ENCODE results near the gene NECAB2. TPM values are rescaled to one million over a fixed set of nuclear protein-coding genes. Genes with fewer than 3 reads are reported as not detected.

NECAB2 gene
- total RNA-seq, 4 donors from 2014 or later: not detected

GRCh38 chr16:83926726-83927397 lies 41.2 kb upstream of the NECAB2 start:
- no peak for TF ChIP-seq CTCF (IDR thresholded peaks at IDR 0.05; ENCODE audit: low read depth)

- no peak for TF ChIP-seq CTCF (IDR thresholded peaks at IDR 0.05; ENCODE audit: low read depth)
These were observed 39.5 kb upstream of the NECAB2 start for GRCh38 chr16:83928341-83929055.

- TF ChIP-seq CTCF (IDR thresholded peaks at IDR 0.05; ENCODE audit: low read depth): no peak
These were observed 38.1 kb upstream of the NECAB2 start for GRCh38 chr16:83929811-83930555.

- TF ChIP-seq CTCF (IDR thresholded peaks at IDR 0.05; ENCODE audit: low read depth): no peak
These were observed 37.1 kb upstream of the NECAB2 start for GRCh38 chr16:83930730-83931500.

- no peak for TF ChIP-seq CTCF (IDR thresholded peaks at IDR 0.05; ENCODE audit: low read depth)
These were observed 36.5 kb upstream of the NECAB2 start for GRCh38 chr16:83931556-83931955.

- no peak for TF ChIP-seq CTCF (IDR thresholded peaks at IDR 0.05; ENCODE audit: low read depth)
These were observed 35.7 kb upstream of the NECAB2 start for GRCh38 chr16:83932304-83932703.
